ENCODE results near the gene RARRES1. TPM values are rescaled to one million over a fixed set of nuclear protein-coding genes. Genes with fewer than 3 reads are reported as not detected.

The RARRES1 gene
- total and polyA plus RNA-seq, 10 donors, result 1.8 to 20.9 (median 4.9) TPM

DNA sequence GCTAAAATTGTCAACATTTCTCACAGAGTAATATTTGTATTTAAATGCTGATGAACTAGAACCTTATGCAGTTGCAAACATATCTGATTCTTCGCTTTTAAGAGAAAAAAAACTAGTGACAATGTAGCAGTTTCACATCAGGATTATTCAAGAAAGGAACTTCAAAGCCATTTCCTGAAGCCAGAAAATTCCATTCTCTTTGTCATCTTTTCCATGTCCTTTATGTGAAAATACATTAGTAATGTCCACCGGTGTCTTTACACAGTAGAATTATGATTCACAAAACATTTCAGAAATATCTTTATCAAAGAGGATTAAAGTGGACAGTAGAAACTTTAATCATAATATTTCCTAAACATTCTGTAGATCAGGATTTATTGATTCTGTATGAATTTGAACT is 47.1 kb downstream of the RARRES1 start:
- no peak overlapping the region for H3K27ac ChIP-seq
- intact Hi-C loops (cut with DNase I; ENCODE audit: low total_unique reads), result no loop called here
- no peaks in the 10 kb centered on the region for H3K9me3 ChIP-seq
- H3K36me3 ChIP-seq, result peaks cover 0 to 83% (median 21%) of the 10 kb centered on the region in 6 donors
- 94 to 99% (median 96%) methylated on average over 2 of the region's 2 CpGs for WGBS, 5 donors
- no peak overlapping the region for H3K4me3 ChIP-seq
- no peaks in the 10 kb centered on the region for H3K27me3 ChIP-seq (replicated peaks in 1 of 7)
- no peak for DNase-seq
- TF ChIP-seq POLR2AphosphoS5 (IDR thresholded peaks at IDR 0.05) (no peak), POLR2A (IDR thresholded peaks at IDR 0.05) (no peak)
- TF ChIP-seq, protein P1, sequence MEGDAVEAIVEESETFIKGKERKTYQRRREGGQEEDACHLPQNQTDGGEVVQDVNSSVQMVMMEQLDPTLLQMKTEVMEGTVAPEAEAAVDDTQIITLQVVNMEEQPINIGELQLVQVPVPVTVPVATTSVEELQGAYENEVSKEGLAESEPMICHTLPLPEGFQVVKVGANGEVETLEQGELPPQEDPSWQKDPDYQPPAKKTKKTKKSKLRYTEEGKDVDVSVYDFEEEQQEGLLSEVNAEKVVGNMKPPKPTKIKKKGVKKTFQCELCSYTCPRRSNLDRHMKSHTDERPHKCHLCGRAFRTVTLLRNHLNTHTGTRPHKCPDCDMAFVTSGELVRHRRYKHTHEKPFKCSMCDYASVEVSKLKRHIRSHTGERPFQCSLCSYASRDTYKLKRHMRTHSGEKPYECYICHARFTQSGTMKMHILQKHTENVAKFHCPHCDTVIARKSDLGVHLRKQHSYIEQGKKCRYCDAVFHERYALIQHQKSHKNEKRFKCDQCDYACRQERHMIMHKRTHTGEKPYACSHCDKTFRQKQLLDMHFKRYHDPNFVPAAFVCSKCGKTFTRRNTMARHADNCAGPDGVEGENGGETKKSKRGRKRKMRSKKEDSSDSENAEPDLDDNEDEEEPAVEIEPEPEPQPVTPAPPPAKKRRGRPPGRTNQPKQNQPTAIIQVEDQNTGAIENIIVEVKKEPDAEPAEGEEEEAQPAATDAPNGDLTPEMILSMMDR (IDR thresholded peaks at IDR 0.05 in 8 of 11, conservative IDR thresholded peaks at IDR 0.05 in 3 of 11), result no peak
- H3K4me1 ChIP-seq, result no peaks in the 10 kb centered on the region

DNA sequence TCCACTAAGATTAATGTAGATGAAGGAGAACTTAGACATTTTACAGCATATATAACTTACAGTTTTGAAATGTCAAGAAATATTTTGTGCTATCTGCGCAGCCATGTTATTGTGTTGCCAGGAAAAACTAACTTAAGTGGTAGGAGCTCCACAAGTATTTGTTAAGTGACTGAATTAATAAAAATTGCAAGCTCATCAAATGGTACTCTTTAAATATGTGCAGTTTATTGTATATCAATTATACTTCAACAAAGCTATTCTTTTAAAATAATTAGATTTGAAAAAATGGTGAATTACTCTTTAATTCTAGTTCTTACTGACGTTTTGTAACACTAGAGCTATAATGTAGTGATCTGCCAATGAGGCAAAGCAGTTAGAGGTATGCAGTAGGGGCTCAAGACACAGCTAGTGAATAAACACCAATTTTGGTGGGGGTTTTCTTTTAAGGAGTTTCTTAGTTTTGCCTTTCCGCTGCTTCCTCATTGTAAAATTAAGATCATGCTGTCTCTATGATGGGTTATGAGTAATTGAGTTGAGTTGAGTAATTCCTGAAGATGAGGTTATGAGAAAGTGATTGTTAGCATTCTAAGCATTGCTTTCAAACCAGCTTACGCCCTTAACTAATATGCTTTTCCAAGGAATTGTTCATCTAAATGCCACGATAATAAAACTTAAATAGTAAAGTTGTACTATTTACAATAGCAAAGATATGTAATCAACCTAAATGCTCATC is 48.9 kb downstream of the RARRES1 start:
- H3K4me3 ChIP-seq, result no peak overlapping the region
- no peaks in the 10 kb centered on the region for H3K9me3 ChIP-seq
- 81 to 96% (median 90%) methylated on average over 5 of the region's 5 CpGs for WGBS, 5 donors
- no peaks in the 10 kb centered on the region for H3K27me3 ChIP-seq (replicated peaks in 1 of 7)
- H3K36me3 ChIP-seq, result peaks cover 0 to 88% (median 21%) of the 10 kb centered on the region in 6 donors
- H3K4me1 ChIP-seq, result no peaks in the 10 kb centered on the region
- no peak for TF ChIP-seq POLR2A (IDR thresholded peaks at IDR 0.05)
- no peak for TF ChIP-seq POLR2AphosphoS5 (IDR thresholded peaks at IDR 0.05)
- TF ChIP-seq, protein P1 (IDR thresholded peaks at IDR 0.05 in 8 of 11, conservative IDR thresholded peaks at IDR 0.05 in 3 of 11), result no peak
- intact Hi-C loops (cut with DNase I; ENCODE audit: low total_unique reads), result no loop called here
- no peak overlapping the region for H3K27ac ChIP-seq
- no peak for DNase-seq

DNA sequence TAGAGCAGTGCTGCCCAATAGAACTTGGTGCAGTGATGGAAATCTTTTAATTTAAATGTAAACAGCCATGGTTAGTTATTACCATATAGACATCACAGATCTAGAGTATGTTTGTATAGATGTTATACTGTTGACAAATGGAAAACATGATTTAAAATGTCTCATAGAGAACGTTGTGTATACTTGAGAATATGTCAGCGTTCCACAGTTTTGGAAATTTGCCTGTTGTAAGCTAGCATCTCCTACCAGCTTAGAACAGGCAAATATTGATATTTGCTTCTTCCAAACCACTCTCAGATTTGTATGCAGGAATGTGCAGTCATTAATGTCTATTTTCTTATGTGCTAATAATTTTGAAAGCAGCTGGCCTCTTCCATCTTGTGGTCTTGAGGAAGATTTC is 51.4 kb downstream of the RARRES1 start:
- WGBS, 5 donors, result 91 to 97% (median 92%) methylated on average over 2 of the region's 2 CpGs
- intact Hi-C loops (cut with DNase I; ENCODE audit: low total_unique reads), result no loop called here
- Histone ChIP-seq H3K27me3 (replicated peaks in 1 of 7) (no peaks in the 10 kb centered on the region), H3K36me3 (peaks cover 0 to 91% (median 30%) of the 10 kb centered on the region in 6 donors), H3K4me1 (no peaks in the 10 kb centered on the region), H3K27ac (no peak overlapping the region), H3K9me3 (no peaks in the 10 kb centered on the region), H3K4me3 (no peak overlapping the region)
- TF ChIP-seq, protein P1 (IDR thresholded peaks at IDR 0.05 in 8 of 11, conservative IDR thresholded peaks at IDR 0.05 in 3 of 11), result no peak
- TF ChIP-seq POLR2A (IDR thresholded peaks at IDR 0.05), result no peak
- no peak for TF ChIP-seq POLR2AphosphoS5 (IDR thresholded peaks at IDR 0.05)
- no peak for DNase-seq

DNA sequence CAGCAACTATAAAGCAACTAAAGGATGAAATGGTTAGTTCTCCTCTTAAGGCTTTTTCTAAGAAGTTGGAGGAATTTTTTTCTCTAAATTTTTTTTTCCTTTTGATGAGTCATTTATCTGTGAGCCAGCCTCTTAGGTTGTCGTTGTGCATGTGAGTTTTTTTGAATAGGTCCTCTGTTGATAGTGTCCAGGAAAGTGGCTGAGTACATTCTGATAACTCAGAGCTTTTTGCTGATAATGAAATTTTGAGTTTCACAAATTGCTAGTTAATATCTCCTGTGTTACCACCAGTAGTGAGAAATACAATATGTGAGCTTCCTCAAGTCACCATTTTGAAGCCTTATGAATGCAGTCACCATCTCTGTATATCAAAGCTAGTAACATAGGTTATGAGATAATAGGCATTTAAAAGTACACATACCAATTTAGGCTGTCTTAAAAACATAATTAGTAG is 52.7 kb downstream of the RARRES1 start:
- no peak overlapping the region for H3K4me3 ChIP-seq
- TF ChIP-seq POLR2AphosphoS5 (IDR thresholded peaks at IDR 0.05), result no peak
- TF ChIP-seq, protein P1 (IDR thresholded peaks at IDR 0.05 in 8 of 11, conservative IDR thresholded peaks at IDR 0.05 in 3 of 11), result no peak
- TF ChIP-seq POLR2A (IDR thresholded peaks at IDR 0.05), result no peak
- 42 to 69% (median 63%) methylated on average over 1 of the region's 1 CpG for WGBS, 5 donors
- no peaks in the 10 kb centered on the region for H3K9me3 ChIP-seq
- no peak for DNase-seq
- intact Hi-C loops (cut with DNase I; ENCODE audit: low total_unique reads), result no loop called here
- no peaks in the 10 kb centered on the region for H3K27me3 ChIP-seq (replicated peaks in 1 of 7)
- H3K36me3 ChIP-seq, result peaks cover 0 to 78% (median 24%) of the 10 kb centered on the region in 6 donors
- H3K27ac ChIP-seq, result no peak overlapping the region
- no peaks in the 10 kb centered on the region for H3K4me1 ChIP-seq
